KMS-11 (cell line): ENCODE data around the gene SHANK2.

ENCODE experiments used
- H2AFZ ChIP-seq: fragments of 200-600 bp; sonication (generic); 2 replicates; pipeline ENCODE4 v1.6.1; 2016; ENCODE audit warnings: antibody characterized with exemption, mixed run types, low read depth
- H3K27ac ChIP-seq: fragments of 200-600 bp; sonication (generic); 2 replicates; pipeline ENCODE4 v1.6.1; 2016; ENCODE audit warnings: mild to moderate bottlenecking, mixed run types
- H3K27me3 ChIP-seq: fragments of 200-600 bp; sonication (generic); 2 replicates; pipeline ENCODE4 v1.6.1; 2017; ENCODE audit warnings: mild to moderate bottlenecking, low read depth, mixed run types, moderate library complexity; ENCODE audit not compliant: insufficient read depth
- H3K36me3 ChIP-seq: fragments of 200-600 bp; sonication (generic); 2 replicates; pipeline ENCODE4 v1.6.1; 2017; ENCODE audit warnings: mild to moderate bottlenecking, mixed run types; ENCODE audit not compliant: insufficient read depth
- H3K4me1 ChIP-seq: fragments of 200-600 bp; sonication (generic); 2 replicates; pipeline ENCODE4 v1.6.1; 2016; ENCODE audit warnings: mild to moderate bottlenecking, low read depth, mixed run types; ENCODE audit not compliant: poor library complexity, severe bottlenecking
- H3K4me2 ChIP-seq: fragments of 200-600 bp; sonication (generic); 2 replicates; pipeline ENCODE4 v1.7.0; 2016; ENCODE audit warnings: mild to moderate bottlenecking, mixed run types
- H3K4me3 ChIP-seq: fragments of 200-600 bp; sonication (generic); IDR thresholded peaks from 2 replicates; pipeline ENCODE4 v1.6.1; 2017; ENCODE audit warnings: low read depth, low read length, mixed read lengths; ENCODE audit not compliant: insufficient read depth
- H3K79me2 ChIP-seq: fragments of 200-600 bp; sonication (generic); 2 replicates; pipeline ENCODE4 v1.6.1; 2016; ENCODE audit warnings: low read depth, mixed run types; ENCODE audit not compliant: insufficient read depth
- H3K9ac ChIP-seq: fragments of 200-600 bp; sonication (generic); 2 replicates; pipeline ENCODE4 v1.6.1; 2016; ENCODE audit warnings: mild to moderate bottlenecking, mixed run types
- H4K20me1 ChIP-seq: fragments of 200-600 bp; sonication (generic); 2 replicates; pipeline ENCODE4 v1.6.1; 2016; ENCODE audit warnings: mild to moderate bottlenecking, mixed run types; ENCODE audit not compliant: insufficient read depth
- CTCF ChIP-seq: fragments of 200-600 bp; sonication (generic); conservative IDR thresholded peaks from 2 replicates; pipeline ENCODE4 v1.6.1; 2017; ENCODE audit warnings: low read depth, mild to moderate bottlenecking, antibody characterized with exemption, low read length, moderate library complexity, mixed read lengths

The SHANK2 gene

DNA sequence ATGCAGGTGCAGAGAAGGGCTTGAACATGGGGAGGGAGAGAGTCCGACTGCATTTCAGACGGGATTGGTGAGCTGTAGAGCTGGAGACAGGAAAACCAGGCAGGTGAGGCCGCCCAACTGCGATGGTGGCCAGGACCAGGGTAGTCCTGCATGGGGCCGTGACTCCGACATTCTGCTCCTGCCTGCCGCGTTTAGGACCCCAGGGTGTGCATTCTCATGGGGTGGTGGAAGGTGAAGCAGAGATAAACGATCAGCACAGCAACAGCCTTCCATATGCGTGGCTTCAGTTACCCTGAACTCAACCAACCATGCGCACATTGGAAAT lies 29.3 kb downstream of the SHANK2 start:
- Histone ChIP-seq H3K27me3 (no peaks in the 10 kb centered on the region), H3K36me3 (no peaks in the 10 kb centered on the region), H3K4me1 (no peaks in the 10 kb centered on the region), H3K4me2 (no peak overlapping the region), H2AFZ (no peak overlapping the region), H3K79me2 (no peaks in the 10 kb centered on the region), H4K20me1 (no peaks in the 10 kb centered on the region), H3K27ac (no peak overlapping the region), H3K9ac (no peak overlapping the region), H3K4me3 (no peak overlapping the region)
- no peak for TF ChIP-seq CTCF

- Histone ChIP-seq H3K27me3 (no peaks in the 10 kb centered on the region), H3K9ac (no peak overlapping the region), H3K79me2 (no peaks in the 10 kb centered on the region), H3K4me2 (no peak overlapping the region), H2AFZ (no peak overlapping the region), H3K36me3 (no peaks in the 10 kb centered on the region), H3K27ac (no peak overlapping the region), H3K4me1 (no peaks in the 10 kb centered on the region), H3K4me3 (no peak overlapping the region), H4K20me1 (no peaks in the 10 kb centered on the region)
- no peak for TF ChIP-seq CTCF
Observed at GRCh38 chr11:71222318-71223080, 29.9 kb downstream of the SHANK2 start.

GRCh38 chr11:71221821-71222220 lies 30.6 kb downstream of the SHANK2 start:
- Histone ChIP-seq H3K36me3 (no peaks in the 10 kb centered on the region), H3K27ac (no peak overlapping the region), H3K4me2 (no peak overlapping the region), H2AFZ (no peak overlapping the region), H3K79me2 (no peaks in the 10 kb centered on the region), H3K9ac (no peak overlapping the region), H4K20me1 (no peaks in the 10 kb centered on the region), H3K4me1 (no peaks in the 10 kb centered on the region), H3K4me3 (no peak overlapping the region), H3K27me3 (no peaks in the 10 kb centered on the region)
- no peak for TF ChIP-seq CTCF

- no peaks in the 10 kb centered on the region for H3K36me3 ChIP-seq
- H3K4me3 ChIP-seq: no peak overlapping the region
- no peaks in the 10 kb centered on the region for H3K79me2 ChIP-seq
- no peak overlapping the region for H2AFZ ChIP-seq
- no peak overlapping the region for H3K27ac ChIP-seq
- H3K27me3 ChIP-seq: no peaks in the 10 kb centered on the region
- no peak overlapping the region for H3K4me2 ChIP-seq
- no peaks in the 10 kb centered on the region for H3K4me1 ChIP-seq
- TF ChIP-seq CTCF: no peak
- no peak overlapping the region for H3K9ac ChIP-seq
- H4K20me1 ChIP-seq: no peaks in the 10 kb centered on the region
Observed at GRCh38 chr11:71221201-71221600, 31.2 kb downstream of the SHANK2 start.
